Fibroblast of pulmonary artery (primary cell): Measurements from ENCODE around the gene COL1A2.
A peak's percentile ranks its signal among the peaks of the same experiment; 100 is the strongest.

Experiments
- DNase-seq: peaks from one replicate; pipeline ENCODE4 v3.0.0-alpha.2; 2010; ENCODE audit warnings: low read depth
- H3K4me3 ChIP-seq: replicated peaks from 2 replicates; pipeline ENCODE4 v1.5.1; 2011; ENCODE audit warnings: low read depth, mild to moderate bottlenecking, control low read depth, low read length, moderate library complexity
- CTCF ChIP-seq: IDR thresholded peaks from 2 replicates; pipeline ENCODE4 v1.5.1; 2011; ENCODE audit warnings: mild to moderate bottlenecking, control low read depth, low read length, inconsistent platforms; ENCODE audit errors: missing control alignments

COL1A2 gene

GRCh38 chr7:94421681-94422080 is 27.0 kb downstream of the COL1A2 start:
- DNase-seq, result peak; percentile 16
- no peak for TF ChIP-seq CTCF
- H3K4me3 ChIP-seq, result no peak overlapping the region

GRCh38 chr7:94422136-94422535 is 27.4 kb downstream of the COL1A2 start:
- no peak for TF ChIP-seq CTCF
- no peak overlapping the region for H3K4me3 ChIP-seq
- DNase-seq, result no peak

GRCh38 chr7:94422827-94423460 is 28.2 kb downstream of the COL1A2 start:
- DNase-seq, result peak; percentile 18
- no peak overlapping the region for H3K4me3 ChIP-seq
- TF ChIP-seq CTCF, result no peak

DNA sequence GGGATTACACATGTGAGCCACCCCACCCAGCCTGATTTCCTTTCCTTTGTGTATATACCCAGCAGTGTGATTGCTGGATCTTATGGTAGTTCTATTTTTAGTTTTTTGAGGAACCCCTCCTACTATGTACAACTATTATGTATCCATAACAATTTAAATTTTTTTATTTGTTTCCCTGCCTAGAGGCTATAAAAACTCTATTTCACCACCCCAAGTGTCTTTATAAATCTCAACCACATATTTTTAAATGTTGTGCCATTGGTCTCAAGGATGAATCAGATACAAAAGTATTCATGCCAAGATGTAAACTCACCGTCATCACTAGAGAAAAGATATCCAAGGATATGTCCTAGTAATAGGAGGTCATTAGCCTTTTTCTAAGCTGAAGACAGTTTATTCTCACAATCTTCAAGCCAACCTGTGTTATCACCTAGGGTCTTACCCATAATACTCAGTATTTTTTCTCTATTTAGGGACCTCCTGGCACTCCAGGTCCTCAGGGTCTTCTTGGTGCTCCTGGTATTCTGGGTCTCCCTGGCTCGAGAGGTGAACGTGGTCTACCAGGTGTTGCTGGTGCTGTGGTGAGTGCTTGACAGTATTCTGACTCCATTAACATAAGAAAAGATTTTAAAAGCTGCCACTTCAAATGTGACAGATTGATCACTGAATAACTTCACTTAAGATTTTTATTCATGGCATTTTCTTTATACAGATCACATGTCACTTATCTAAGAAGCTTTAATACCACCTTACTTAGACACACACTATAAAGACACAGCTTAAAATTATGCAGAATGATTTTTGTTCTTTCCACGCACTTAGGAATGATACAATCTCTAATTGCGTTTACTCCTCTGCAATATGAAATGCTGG is 29.4 kb downstream of the COL1A2 start:
- DNase-seq, result peak; percentile 57
- H3K4me3 ChIP-seq, result no peak overlapping the region
- no peak for TF ChIP-seq CTCF

GRCh38 chr7:94425546-94425945 is 30.9 kb downstream of the COL1A2 start:
- no peak for TF ChIP-seq CTCF
- no peak overlapping the region for H3K4me3 ChIP-seq
- peak; percentile 11 for DNase-seq

- no peak overlapping the region for H3K4me3 ChIP-seq
- no peak for TF ChIP-seq CTCF
- DNase-seq, result peak; percentile 25
Measured at GRCh38 chr7:94426980-94427875, 32.5 kb downstream of the COL1A2 start.
